T-helper 9 cell (primary cell): ENCODE results near the gene HDHD3.

Experiments
- DNase-seq: peaks from one replicate; pipeline ENCODE4 v3.0.0-alpha.2; 2020

The HDHD3 gene

DNA sequence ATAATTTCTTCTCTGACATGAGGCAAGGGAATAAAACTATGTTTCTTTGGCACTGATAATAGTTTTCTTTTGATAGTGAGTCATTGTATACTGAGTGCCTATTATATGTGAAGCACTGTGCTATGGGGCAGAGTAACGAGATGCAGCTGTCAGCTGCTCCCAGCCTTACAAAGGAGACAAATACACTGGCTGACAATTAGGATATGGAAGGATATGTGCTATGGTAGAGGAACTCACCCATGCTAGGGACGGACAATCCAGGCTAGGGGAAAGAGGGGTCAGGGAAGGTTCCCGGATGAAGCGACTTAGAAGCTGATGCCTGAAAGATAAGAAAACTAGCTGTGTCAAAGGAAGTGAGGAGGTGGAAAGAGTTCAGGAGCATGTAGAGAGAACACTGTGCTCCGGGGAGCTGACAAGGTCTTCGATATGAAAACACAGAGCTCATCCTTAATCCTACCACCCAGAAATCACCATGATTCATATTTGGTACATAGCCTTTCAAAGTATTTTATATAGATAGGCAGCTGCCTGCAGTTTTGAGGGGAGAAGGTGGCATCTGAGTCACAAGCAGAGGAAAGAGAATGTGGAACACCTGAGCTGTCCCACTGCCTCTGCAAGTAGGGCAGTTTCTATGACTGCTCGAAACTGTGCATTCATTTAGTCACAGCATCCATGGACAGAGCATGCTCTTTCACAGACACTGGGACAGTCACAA, 15.3 kb downstream of the HDHD3 start:
- DNase-seq, result no peak

DNA sequence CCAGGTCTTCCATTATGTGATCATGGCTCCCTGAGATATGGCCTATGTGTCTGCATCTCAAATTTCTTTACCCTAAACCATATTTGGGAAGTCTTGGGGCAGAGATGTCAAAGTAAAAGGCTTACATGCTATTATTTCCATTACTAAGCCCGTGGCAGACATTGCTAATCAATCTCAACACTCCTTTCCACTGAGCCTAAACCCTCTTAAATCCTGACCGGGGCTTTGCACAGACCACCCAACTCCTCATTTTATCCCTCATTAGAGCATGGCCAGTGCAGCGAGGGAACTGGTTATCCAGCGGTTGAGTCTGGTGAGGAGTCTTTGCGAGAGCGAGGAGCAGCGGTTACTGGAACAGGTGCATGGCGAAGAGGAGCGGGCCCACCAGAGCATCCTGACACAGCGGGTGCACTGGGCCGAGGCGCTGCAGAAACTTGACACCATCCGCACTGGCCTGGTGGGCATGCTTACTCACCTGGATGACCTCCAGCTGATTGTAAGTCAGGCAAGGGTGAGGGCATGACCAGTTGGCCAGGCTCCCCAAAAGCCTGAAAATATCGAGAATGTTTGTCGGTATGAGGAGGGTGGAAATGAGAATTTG, 16.4 kb downstream of the HDHD3 start:
- no peak for DNase-seq

DNA sequence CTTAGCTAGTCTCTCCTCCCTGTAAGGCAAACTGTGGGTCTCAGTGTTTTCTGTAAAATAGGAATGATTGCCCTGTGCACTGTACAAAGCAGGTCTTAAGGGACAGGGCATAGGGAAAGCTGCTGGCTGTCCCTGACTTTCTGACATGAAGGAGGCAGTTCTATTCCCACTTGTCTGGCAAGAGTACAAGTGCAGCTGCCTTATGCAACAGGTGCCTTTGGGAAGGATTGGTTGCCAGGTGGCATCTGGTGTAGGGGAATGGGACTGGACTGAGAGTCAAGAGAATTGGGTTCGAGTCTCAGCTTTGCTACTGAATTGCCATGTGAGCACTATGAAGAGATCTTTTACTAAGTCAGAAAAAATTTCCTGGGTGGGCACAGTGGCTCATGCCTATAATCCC, 17.4 kb downstream of the HDHD3 start:
- no peak for DNase-seq

DNA sequence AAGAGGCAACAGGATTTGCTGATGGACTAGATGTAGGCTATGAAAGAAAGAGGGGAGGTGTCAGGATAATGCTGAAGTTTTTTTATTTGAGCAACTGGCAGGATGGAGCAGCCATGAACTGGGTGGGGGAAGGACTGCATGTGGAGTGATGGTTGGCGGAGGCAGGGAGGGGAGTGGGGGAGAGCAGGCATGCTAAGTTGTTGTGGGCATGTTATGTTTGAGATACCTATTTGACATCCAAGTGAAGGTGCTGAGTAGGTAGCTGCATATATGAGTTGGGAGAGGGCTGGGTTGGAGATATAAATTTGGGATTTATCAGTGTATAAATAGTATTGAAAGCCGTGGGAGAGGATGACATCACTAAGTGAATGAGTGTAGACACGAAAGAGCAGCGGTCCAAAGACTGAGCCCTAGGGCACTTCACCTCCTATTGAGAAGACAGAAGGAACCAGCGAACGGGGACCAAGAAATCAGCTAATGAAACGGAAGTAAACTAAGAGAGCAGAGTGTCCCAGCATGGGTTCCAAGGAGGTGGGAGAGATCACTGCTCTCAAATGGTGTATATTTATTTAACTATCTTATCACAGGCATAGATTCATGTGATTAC, 20.0 kb downstream of the HDHD3 start:
- no peak for DNase-seq

DNA sequence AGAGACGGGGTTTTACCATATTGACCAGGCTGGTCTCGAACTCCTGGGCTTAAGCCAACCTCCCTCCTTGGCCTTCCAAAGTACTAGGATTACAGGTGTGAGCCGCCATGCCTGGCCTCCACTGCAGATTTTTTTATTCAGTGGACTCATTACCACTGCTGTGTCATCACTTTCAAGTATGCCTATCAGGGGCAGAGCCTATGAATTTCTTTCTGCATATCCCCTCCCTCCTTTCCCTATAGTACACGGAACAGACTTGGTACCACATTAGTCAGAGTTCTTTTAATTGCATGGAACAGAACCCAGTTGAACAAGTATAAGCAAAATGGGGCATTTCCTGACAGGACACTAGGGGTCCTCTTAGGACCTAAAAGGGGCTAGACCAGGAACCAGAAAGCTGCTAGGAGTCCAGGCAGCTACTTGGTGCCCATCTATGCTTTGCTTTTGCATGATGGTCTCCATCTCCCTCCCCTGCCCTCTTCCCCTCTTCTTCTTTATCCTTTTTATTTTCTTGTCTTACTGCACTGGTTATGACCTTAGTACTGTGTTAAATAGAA, 21.7 kb downstream of the HDHD3 start:
- no peak for DNase-seq

DNA sequence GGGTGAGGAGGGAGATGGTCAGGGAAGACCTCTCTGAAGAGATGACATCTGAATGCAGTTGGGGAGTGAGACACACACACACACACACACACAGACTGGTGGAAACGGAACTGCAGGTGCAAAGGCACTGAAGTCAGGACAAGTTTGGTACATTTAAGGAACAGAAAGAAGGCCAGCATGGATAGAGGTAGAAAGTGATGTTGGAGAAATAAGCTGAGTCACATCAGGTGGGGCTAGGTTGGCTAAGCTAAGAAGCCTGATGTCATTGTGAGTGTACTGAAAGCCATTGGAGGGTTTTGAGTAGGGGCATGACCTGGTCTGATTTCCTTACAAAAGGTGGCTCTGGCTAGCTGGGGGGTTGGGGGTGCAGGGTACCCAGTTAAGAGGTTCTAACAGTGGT, 24.4 kb downstream of the HDHD3 start:
- DNase-seq, result no peak

DNA sequence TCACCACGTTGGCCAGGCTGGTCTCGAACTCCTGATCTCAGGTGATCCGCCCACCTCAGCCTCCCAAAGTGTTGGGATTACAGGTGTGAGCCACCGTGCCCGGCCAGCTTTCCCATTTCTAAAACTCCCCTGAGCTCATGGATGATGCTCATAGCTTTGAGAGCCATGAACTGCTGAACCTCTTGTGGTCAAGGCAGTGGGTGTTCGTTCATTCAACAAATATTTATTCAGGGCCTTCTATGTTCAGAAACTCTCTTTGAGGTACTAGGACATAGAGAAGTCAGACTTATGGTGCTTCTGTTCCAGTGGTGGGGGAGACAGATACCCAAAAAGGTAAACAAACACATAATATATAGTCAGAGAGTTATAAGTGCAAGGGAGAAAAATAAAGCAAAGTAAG, 24.8 kb downstream of the HDHD3 start:
- no peak for DNase-seq

DNA sequence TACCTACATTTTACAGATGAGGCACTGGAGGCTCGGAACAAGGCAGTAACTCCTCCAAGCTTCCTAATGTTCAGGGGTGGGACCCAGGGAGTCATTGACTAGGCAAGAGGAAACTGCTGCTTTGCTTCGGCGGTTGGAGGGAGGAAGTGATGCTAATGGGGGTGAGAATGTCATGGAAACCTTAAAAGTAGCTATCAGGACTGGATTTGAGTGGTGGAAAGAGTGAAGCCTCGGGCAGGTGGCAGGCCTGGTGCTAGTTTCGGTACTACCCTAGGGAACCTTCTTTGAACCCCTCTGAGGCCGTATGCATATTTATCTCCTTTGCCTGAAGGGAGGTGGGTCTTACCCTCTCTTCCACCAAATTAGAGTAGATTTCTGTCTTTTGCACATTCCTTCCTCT, 25.8 kb downstream of the HDHD3 start:
- no peak for DNase-seq

DNA sequence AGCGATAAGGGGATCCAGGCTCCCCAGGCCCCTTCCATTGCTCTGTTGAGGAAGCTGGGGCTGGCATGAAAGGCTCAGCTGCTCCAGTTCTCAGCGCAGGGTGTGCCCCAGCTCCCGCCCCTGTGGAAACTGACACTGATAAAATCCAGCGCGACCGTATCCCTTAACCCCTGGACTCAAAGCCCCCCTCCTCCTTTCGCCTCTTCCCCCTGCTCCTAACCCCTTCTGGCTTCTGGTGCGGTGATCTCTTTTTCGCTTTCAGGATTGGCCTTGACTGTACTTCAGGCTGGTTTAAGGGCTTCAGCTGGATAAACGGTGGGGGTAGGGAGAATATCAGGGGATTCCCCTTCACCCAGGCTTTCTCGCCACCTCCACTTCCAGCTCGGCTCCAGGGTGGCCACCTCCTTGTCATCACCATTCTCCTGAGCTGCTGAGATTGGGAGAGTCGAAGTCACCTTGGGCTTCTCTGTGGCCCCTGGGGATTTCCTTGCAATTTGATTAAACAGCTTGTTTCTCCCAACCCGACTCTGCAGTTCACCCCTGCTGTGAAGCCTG, 26.6 kb downstream of the HDHD3 start:
- DNase-seq, result no peak

DNA sequence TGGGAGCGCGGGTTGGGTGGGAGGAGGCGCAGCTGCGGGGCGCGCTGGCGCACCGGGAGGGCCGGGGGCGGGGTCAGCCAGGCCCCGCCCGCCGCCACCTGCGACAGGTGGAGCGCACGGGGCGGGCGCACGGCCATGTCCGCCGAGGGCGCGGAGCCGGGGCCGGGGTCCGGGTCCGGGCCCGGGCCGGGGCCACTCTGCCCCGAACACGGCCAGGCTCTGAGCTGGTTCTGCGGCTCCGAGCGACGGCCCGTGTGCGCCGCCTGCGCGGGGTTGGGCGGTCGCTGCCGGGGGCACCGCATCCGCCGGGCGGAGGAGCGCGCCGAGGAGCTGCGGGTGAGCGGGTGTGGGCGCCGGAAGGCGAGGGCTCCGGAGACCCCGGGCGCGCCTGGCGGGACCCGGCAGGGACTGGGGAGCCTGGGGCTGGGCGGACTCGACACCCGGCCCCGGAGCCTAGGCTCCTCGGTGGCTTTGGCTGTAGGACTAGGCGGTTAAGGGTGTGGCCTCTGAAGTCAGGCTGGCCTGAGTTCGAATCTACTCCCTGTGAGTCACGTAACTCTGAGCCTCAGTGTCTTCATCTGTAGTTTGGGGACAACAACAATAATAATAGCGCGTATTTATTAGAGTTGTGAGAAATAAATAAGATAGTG, 27.2 kb downstream of the HDHD3 start, which contains the start of gene BSPRY:
BSPRY (plus strand) TSS at position 97 of the 650 bp plus-strand sequence; CDS start at position 136, 39 bp downstream.
- DNase-seq, result peak; percentile 6

DNA sequence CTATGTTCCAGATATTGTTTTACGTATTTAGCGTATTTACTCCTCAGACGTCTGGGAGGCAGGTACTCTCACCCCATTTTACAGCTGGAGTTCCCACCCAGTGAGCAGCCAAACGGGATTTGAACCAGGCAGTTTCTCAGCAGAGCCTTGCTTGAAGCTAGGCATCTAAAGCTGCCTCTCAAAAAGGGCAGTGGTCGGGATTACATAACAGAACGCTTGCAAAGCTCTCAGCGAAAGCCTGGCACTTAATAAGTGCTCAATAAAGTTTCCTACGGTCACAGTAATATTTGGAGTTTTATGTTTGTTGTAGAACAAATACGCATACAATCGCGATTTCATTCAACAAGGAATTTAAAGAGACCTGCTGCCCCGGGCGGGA, 27.7 kb downstream of the HDHD3 start:
- no peak for DNase-seq

DNA sequence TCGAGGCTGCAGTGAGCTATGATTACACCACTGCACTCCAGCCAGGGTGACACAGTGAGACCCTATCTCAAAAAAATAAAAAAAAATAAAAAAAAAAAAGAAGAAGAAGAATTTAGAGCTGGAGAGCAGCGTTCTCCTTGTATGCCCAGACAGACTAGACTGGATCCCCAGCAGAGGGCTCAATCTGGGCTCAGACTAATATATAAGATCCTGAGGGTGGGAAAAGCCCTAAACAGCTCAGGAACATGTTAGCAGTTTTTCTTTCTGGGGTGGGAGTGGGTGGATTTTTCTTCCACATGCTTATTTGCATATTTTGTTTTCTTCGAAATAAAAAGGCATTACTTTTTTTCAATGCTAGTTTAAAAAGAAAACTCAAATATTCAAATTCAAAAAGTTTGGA, 28.3 kb downstream of the HDHD3 start:
- no peak for DNase-seq

DNA sequence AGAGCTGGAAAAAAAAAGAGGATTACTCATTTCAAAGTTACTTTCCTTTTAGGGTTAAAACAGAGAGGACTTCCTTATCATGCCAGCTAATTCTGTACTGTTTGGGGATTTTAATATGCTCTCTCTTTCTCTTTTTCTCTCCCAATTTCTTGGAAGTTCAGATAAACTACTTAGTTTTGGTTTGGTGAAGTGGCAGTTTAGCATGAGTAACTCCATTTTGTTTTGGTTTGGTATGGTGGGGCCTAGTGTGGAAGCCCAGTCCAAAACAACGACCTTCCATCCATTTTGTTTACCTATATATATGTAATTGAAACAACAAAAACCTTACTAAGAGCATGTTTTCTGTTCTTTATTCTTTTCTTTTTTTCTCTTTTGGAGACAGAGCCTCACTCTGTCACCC, 31.1 kb downstream of the HDHD3 start:
- no peak for DNase-seq

DNA sequence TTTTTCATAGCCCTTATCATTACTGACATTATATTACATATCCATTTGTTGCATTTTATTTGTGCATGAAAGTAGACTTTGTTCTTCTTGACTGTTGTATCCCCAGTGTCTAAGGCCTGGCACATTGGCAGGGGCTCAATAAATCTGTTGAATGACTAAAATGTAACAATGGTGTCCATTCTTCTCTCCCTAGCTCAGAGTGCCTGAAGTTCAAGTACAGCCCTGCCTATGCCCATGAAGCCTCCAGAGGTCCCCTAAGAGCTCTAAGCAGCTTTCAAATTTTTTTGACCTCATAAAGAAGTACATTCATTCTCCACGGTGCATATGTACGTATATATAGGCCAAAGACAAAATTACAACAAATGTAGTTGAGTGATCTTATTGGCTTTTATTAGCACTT, 31.6 kb downstream of the HDHD3 start:
- DNase-seq, result no peak

DNA sequence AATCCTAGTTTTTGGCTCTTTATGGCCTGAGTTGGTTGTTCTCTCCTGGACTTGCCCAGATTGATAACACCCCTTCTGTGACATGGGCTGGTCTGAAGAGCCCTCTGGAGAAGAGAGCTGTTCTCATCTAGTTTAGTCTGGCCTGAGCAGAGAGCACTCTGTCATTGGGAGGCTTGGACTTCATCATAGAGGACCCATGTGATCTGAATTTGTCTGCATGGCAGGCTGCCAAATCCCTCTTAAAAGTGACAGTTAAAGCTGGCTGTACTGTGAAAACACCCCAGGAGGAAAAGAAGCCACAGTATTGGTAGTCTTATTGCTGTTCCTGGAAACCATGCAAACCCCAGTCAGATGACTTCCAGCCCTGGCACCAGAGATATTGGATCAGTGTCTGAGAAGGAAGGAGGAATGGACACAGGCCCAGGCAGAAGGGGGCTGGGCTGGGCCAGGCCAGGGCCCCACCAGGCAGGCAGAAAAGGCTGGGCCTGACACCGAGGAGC, 33.0 kb downstream of the HDHD3 start:
- no peak for DNase-seq

DNA sequence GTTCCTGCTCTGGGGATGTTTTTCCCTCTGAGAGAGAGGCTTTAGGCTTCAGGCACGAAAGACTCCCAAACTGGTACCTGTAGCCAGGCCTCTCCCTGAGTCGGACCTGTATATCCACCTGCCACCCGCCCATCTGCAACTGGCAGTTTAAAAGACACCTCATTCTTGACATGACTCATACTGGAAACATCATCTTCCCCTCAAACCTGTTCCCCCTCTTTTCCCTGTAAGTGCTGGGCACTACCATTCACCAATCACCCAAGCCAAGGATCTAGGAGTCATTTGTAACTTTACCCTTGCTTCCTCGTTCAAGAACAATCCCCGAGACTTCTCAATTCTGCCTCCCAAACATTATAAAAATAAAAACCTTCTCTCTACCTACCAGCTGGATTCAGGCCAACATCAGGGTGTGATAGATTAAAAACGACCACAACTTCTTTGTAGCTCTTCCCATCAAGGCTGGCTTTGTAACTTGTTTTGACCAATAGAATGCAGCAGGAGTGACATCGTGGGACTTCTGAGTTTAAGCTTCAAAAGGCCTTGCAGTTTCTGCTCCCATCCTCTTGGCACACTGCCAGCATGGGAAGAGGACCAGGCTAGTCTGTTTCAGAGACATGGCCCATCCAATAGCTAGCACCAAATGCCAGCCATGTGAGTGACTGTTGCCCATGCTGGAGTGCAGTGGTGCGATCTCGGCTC, 34.9 kb downstream of the HDHD3 start:
- DNase-seq, result no peak

DNA sequence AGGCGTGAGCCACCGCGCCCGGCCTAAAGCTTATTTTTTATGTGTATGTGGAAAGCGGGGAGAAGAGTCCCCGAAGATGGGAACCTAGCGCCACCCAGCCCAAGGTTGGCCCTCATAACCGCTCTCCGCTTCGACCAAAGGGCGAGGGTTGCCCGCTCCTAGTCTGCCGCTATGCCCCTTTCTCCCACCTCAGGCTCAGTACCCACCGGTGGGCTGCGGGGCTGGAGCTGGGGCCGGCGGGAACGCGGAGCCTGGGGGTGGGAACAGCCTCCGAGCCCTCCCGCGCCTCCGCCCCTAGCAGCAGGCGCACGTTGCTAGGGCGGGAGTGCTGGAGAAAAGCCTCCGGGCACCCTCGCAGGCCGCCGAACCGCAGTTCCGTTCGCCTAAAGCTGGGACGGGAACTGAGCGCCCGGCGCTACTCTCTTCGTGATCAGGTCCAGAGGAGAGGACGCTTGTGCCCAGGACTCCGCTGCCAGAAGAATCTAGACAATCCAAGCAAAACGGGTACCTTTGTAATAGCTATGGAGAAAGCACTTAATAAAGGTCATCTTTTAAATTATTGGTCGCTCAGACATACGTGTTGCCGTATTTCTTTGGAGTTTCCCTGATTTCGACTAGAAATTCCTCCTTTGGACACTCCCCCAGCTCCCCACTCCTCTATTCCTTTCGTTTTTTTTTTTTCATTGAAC, 36.6 kb downstream of the HDHD3 start, which contains the start of gene WDR31:
WDR31 (minus strand) TSS at position 265 of the 689 bp plus-strand sequence. CDS start 8,253 bp downstream, outside the sequence.
- peak; percentile 57 for DNase-seq

DNA sequence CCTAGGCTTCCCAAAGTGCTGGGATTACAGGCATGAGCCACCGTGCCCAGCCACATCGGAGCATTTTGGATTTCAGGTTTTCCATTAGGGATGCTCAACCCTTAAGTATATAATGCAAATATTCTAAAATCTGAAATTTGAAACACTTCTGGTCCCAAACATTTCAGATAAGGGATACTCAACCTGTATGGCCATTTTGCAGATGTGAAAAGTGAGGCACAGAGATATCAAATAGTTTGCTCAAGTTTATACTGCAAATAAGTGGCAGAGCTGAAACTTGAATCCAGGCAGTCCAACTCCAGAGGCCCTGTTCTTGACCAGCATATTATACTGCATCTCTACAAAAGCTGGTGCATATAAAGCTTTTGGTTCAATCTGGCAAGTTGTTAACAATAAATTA, 39.1 kb downstream of the HDHD3 start:
- DNase-seq, result no peak

DNA sequence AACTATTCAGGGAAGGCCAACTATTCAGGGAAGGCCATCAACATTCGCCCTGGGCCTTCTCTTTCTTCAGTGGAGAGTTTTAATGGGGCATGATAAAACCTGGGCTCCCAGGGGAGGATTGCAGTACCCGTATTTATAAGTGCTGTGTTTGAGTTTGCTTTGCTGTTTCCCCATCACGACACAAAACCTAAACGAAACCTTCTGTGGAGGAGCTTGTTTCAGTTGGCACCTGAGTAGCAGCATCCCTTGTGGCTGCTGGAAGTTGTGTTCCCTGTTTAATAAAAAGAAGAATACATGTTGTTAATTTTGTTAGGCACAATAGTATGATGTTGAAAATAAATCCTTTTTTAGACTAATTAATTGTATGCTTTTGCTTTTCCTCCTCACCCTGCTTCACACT, 45.0 kb downstream of the HDHD3 start:
- no peak for DNase-seq

DNA sequence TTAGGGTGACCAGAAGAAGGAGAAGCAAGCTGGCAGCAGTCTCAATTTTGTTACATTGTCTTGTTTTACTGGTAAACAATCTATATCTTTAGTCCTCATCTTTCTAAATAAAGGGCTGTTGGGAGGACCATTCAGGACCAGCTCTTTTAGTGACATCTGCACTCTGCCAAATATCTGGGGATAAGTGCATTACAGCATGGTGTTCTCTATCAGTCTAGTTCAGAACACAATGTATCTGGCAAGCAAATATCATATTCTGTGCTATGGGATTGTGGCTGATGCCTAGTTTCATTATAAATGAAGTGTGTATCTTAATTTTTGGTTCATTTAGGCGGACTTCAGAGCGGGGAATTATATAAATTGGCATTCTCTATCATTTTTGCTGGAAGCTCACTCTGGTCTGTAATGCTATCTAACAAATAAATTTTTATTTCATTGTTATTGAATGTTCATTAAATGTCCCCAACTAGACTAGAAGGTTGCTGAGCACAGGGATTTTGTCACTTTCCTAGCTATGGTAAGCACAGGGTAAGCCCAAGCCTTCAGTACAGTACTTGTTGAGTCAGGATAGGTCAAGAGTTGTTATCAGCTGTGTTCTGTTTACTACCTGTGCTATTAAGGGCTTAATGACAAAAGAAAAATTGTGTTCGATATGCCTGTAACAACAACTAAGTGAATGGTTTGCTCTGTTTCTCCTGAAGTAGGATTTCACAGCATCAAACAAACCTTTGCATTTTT, 48.6 kb downstream of the HDHD3 start:
- no peak for DNase-seq

DNA sequence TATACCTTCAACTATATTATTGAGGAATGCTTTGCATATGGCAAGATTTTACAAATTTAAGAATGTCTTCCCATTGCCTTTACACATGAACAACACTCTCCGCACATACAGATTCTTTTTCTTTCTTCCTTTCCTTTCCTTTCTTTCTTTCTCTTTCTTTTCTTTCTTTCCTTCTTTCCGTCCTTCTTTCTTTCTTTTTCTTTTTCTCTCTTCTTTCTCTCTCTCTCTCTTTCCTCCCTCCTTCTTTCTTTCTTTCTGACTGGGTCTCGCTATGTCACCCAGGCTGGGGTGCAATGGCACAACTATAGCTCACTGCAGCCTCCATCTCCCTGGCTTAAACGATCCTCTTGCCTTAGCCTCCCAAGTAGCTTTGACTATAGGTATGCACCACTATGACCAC, 50.6 kb downstream of the HDHD3 start:
- no peak for DNase-seq
